Lung (tissue), 12 donors: ENCODE data around the gene MARF1. TPM values are rescaled to one million over a fixed set of nuclear protein-coding genes. Genes with fewer than 3 reads are reported as not detected.

Experiments
- ATAC-seq: fragments of 200-7000 bp; cut with Tn5 transposase; one replicate; pipeline ENCODE4 v1.9.1; 2020; ENCODE audit warnings: moderate number of reproducible peaks; ENCODE audit not compliant: insufficient read depth, low FRiP score
- DNase-seq, 3 donors: peaks; one replicate each; pipeline ENCODE4 v3.0.0-alpha.2; 2013 to 2017
- H3K27ac ChIP-seq, 2 donors: one replicate each; pipeline ENCODE4 v1.5.1; 2013; ENCODE audit warnings: mild to moderate bottlenecking in 2 of 2, moderate library complexity in 2 of 2, control low read depth in 1 of 2, inconsistent platforms in 1 of 2, low read depth in 1 of 2, low read length in 1 of 2
- H3K27me3 ChIP-seq, 3 donors: one replicate each; pipeline ENCODE4 v1.5.1; 2013; ENCODE audit warnings: low read length in 2 of 3; ENCODE audit not compliant: control insufficient read depth in 3 of 3, insufficient read depth in 3 of 3
- H3K36me3 ChIP-seq, 4 donors: one replicate each; pipeline ENCODE4 v1.5.1; 2013; ENCODE audit warnings: low read length in 4 of 4, mild to moderate bottlenecking in 1 of 4, moderate library complexity in 1 of 4; ENCODE audit not compliant: control insufficient read depth in 4 of 4, insufficient read depth in 4 of 4
- H3K4me1 ChIP-seq, 5 donors: one replicate each; pipeline ENCODE4 v1.5.1; 2013; ENCODE audit warnings: low read length in 5 of 5, mild to moderate bottlenecking in 2 of 5, moderate library complexity in 1 of 5; ENCODE audit not compliant: control insufficient read depth in 5 of 5, insufficient read depth in 5 of 5
- H3K4me3 ChIP-seq: one replicate; pipeline ENCODE4 v1.5.1; 2013; ENCODE audit warnings: mild to moderate bottlenecking, control low read depth, moderate library complexity
- H3K9ac ChIP-seq, 2 donors: one replicate each; pipeline ENCODE4 v1.5.1; 2013; ENCODE audit warnings: low read length in 2 of 2, control low read depth in 1 of 2; ENCODE audit not compliant: insufficient read depth in 1 of 2
- H3K9me3 ChIP-seq, 4 donors: one replicate each; pipeline ENCODE4 v1.5.1; 2013; ENCODE audit warnings: low read length in 3 of 4, mild to moderate bottlenecking in 1 of 4, moderate library complexity in 1 of 4; ENCODE audit not compliant: control insufficient read depth in 4 of 4, insufficient read depth in 3 of 4
- CTCF ChIP-seq: IDR thresholded peaks from 2 replicates; pipeline ENCODE4 v1.5.1; 2012; ENCODE audit warnings: mild to moderate bottlenecking; ENCODE audit errors: control extremely low read depth, extremely low read depth
- WGBS, 2 donors: extraction: QIAGEN DNeasy Blood & Tissue Kit; methylation state at CpG; one replicate each; pipeline ENCODE4 v1.1.7; 2013; 5-methylcytosine and 5-hydroxymethylcytosine counted together
- polyA plus RNA-seq, 2 donors: library from polyadenylated mRNA; stranded (reverse); fragments of 200-250 nt; gene quantifications; one replicate each; pipeline ENCODE4 v1.2.1, GENCODE V29; 2013
- total RNA-seq, 2 donors: library from RNA; depleted of rRNA in 1 of 2; stranded (reverse); fragments of >200 nt in 1 of 2; gene quantifications; one replicate each; pipeline ENCODE4 v1.2.1, GENCODE V29; 2014 to 2021
- donor health status: control.
- donor health status: control.
- donor health status: Bipolar disorder and iron deficiency.
- donor health status: healthy.
- donor health status: DM: yes; HTN: yes; CAD: no.

MARF1 gene
- total and polyA plus RNA-seq, 4 donors: 18.0 to 72.1 (median 41.9) TPM

- Histone ChIP-seq H3K9ac (no peak overlapping the region), H3K27ac (no peak overlapping the region), H3K36me3 (peaks cover 30 to 59% (median 34%) of the 10 kb centered on the region in 4 donors), H3K4me3 (no peak overlapping the region), H3K4me1 (peaks cover 0 to 6% (median 3%) of the 10 kb centered on the region in 5 donors), H3K9me3 (no peaks in the 10 kb centered on the region), H3K27me3 (no peaks in the 10 kb centered on the region)
- no peak for ATAC-seq
- DNase-seq: no peak
- TF ChIP-seq CTCF: no peak
These were observed 6.5 kb downstream of the MARF1 start for GRCh38 chr16:15636392-15636873.

- H3K36me3 ChIP-seq: peaks cover 32 to 59% (median 36%) of the 10 kb centered on the region in 4 donors
- no peak overlapping the region for H3K9ac ChIP-seq
- 89 to 91% methylated on average over 9 of the region's 9 CpGs for WGBS, 2 donors
- peaks cover 0 to 3% (median under 1%) of the 10 kb centered on the region in 5 donors for H3K4me1 ChIP-seq
- no peak for ATAC-seq
- no peak overlapping the region for H3K27ac ChIP-seq
- H3K9me3 ChIP-seq: no peaks in the 10 kb centered on the region
- H3K4me3 ChIP-seq: no peak overlapping the region
- TF ChIP-seq CTCF: no peak
- DNase-seq: no peak
- no peaks in the 10 kb centered on the region for H3K27me3 ChIP-seq
These were observed 7.0 kb downstream of the MARF1 start for GRCh38 chr16:15635926-15636325.

GRCh38 chr16:15631730-15632409 lies 11.1 kb downstream of the MARF1 start:
- no peaks in the 10 kb centered on the region for H3K9me3 ChIP-seq
- H3K36me3 ChIP-seq: peaks cover 23 to 51% (median 35%) of the 10 kb centered on the region in 4 donors
- ATAC-seq: no peak
- no peak overlapping the region for H3K27ac ChIP-seq
- H3K4me1 ChIP-seq: no peaks in the 10 kb centered on the region
- no peak overlapping the region for H3K4me3 ChIP-seq
- H3K27me3 ChIP-seq: no peaks in the 10 kb centered on the region
- TF ChIP-seq CTCF: no peak
- DNase-seq: no peak
- H3K9ac ChIP-seq: no peak overlapping the region
- WGBS, 2 donors: 97 to 98% methylated on average over 2 of the region's 2 CpGs
